ENCODE data around the gene ZNF91. TPM values are rescaled to one million over a fixed set of nuclear protein-coding genes. Genes with fewer than 3 reads are reported as not detected.
A peak's percentile ranks its signal among the peaks of the same experiment; 100 is the strongest.

The ZNF91 gene
- total and polyA plus RNA-seq, 9 of the 15 experiments (the other 6 are each of a cell fraction or from before 2014, with no cell fraction given) = 1.0 to 6.7 (median 3.2) TPM

DNA sequence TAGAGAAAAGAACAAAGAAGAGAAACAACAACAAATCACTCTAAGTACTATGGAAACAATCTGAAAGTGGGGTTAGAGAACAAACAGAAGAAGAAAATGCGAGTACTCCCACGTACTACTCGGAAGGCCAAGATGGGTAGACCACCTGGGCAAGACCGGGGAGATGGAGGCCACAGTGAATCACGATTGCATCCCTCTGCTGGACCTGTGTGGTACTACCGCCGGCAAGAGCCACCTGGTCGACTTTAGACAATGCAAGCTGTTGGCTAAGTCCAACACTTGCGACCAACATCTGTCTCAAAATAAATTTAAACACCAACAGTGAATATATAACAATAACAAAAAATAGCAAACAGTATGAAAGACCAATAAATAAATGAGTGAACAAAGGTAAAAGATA, 45.5 kb upstream of the ZNF91 start:
- H3K4me1 ChIP-seq (replicated peaks in 1 of 2; ENCODE audit: control insufficient read depth in 2 of 2, insufficient read depth in 2 of 2, low read length in 2 of 2) = no peaks in the 10 kb centered on the region
- TF ChIP-seq, protein P1, sequence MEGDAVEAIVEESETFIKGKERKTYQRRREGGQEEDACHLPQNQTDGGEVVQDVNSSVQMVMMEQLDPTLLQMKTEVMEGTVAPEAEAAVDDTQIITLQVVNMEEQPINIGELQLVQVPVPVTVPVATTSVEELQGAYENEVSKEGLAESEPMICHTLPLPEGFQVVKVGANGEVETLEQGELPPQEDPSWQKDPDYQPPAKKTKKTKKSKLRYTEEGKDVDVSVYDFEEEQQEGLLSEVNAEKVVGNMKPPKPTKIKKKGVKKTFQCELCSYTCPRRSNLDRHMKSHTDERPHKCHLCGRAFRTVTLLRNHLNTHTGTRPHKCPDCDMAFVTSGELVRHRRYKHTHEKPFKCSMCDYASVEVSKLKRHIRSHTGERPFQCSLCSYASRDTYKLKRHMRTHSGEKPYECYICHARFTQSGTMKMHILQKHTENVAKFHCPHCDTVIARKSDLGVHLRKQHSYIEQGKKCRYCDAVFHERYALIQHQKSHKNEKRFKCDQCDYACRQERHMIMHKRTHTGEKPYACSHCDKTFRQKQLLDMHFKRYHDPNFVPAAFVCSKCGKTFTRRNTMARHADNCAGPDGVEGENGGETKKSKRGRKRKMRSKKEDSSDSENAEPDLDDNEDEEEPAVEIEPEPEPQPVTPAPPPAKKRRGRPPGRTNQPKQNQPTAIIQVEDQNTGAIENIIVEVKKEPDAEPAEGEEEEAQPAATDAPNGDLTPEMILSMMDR (IDR thresholded peaks at IDR 0.05 in 2 of 3, conservative IDR thresholded peaks at IDR 0.05 in 1 of 3; ENCODE audit: insufficient read depth in 2 of 3, low read depth in 1 of 3, low read length in 3 of 3) = peak in 2 of 3 experiments; percentile 19; a peak in 3 of 6 replicates
- TF ChIP-seq, protein P2, sequence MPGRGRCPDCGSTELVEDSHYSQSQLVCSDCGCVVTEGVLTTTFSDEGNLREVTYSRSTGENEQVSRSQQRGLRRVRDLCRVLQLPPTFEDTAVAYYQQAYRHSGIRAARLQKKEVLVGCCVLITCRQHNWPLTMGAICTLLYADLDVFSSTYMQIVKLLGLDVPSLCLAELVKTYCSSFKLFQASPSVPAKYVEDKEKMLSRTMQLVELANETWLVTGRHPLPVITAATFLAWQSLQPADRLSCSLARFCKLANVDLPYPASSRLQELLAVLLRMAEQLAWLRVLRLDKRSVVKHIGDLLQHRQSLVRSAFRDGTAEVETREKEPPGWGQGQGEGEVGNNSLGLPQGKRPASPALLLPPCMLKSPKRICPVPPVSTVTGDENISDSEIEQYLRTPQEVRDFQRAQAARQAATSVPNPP (IDR thresholded peaks at IDR 0.05; ENCODE audit: borderline replicate concordance, insufficient read depth, insufficient read length) = no peak
- ChIA-PET CTCF (ENCODE audit: low intra/inter-chr PET ratio) (no interaction called here), POLR2A (no interaction called here)
- H3K9me3 ChIP-seq (replicated peaks; ENCODE audit: control insufficient read depth, insufficient read depth, low read depth, low read length) = no peaks in the 10 kb centered on the region
- no peaks in the 10 kb centered on the region for H3K9me1 ChIP-seq (ENCODE audit: control insufficient read depth, insufficient read depth, low read length)
- H3K79me2 ChIP-seq (ENCODE audit: control insufficient read depth, insufficient read depth, low read length) = no peaks in the 10 kb centered on the region
- H3K27me3 ChIP-seq (ENCODE audit: control insufficient read depth in 2 of 2, insufficient read depth in 2 of 2, low read length in 2 of 2) = no peaks in the 10 kb centered on the region
- WGBS (ENCODE audit: insufficient coverage, low coverage, missing lambda C conversion rate) = 1% methylated on average over 9 of the region's 9 CpGs
- no peaks in the 10 kb centered on the region for H4K20me1 ChIP-seq (replicated peaks; ENCODE audit: control insufficient read depth, insufficient read depth, low read length)
- in situ Hi-C loops (cut with MboI) (no loop called here), intact Hi-C loops (cut with micrococcal nuclease) (no loop called here)
- ATAC-seq (peak; percentile 56; the same call in 2 of the 3 replicates), DNase-seq (ENCODE audit: extremely low read depth in 1 of 4, low spot score in 3 of 4) (peak in 3 of 4 experiments; percentile 16 to 41 (median 26)), FAIRE-seq (no peak)
- H3K4me3 ChIP-seq = no peak overlapping the region
- H2AFZ ChIP-seq (ENCODE audit: low read depth, low read length) = no peak overlapping the region
- no peak overlapping the region for H3K27ac ChIP-seq (ENCODE audit: extremely low read depth, low read depth, low read length)
- BruUV-seq (replicated peaks) = no TSS peak
- H3K4me2 ChIP-seq (ENCODE audit: insufficient read depth, low read length) = no peak overlapping the region
- no peaks in the 10 kb centered on the region for H3K36me3 ChIP-seq (ENCODE audit: control insufficient read depth, insufficient read depth, low read length)
- no peak overlapping the region for H3K9ac ChIP-seq (ENCODE audit: insufficient read depth in 1 of 2, low read depth in 2 of 2, low read length in 2 of 2)

Measured in K562 (cell line).